ENCODE results near the gene SYNGR3.
"Not testable (repeated sequence)": the region's sequence is repeated elsewhere in the genome, so short reads cannot be mapped to it uniquely, and the experiment has no call there.

Gene SYNGR3

DNA sequence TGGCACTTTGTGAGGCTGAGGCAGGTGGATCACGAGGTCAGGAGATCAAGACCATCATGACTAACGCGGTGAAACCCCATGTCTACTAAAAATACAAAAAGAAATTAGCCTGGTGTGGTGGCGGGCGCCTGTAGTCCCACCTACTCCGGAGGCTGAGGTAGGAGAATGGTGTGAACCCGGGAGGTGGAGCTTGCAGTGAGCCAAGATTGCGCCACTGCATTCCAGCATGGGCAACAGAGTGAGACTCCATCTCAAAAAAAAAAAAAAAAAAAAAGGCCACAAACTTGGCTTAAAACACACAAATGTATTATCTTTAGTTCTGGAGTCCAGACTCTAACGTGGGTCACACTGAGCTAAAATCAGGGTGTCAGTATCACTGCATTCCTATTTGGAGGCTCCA, 22.0 kb downstream of the SYNGR3 start:
- not testable (repeated sequence) for DNase-seq

DNA sequence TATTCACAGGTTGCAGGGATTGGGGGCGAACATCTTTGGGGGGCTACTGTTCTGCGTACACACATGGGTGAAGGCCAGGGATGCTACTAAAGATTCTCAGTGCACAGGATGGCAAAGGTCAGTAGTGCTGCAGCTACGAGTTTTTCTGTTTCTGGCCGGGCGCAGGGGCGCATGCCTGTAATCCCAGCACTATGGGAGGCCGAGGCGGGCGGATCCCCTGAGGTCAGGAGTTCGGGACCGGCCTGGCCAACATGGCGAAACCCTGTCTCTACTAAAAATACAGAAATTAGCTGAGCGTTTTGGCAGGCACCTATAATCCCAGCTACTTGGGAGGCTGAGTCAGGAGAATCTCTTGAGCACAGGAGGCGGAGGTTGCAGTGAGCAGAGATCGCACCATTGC, 23.8 kb downstream of the SYNGR3 start:
- DNase-seq, result no peak

DNA sequence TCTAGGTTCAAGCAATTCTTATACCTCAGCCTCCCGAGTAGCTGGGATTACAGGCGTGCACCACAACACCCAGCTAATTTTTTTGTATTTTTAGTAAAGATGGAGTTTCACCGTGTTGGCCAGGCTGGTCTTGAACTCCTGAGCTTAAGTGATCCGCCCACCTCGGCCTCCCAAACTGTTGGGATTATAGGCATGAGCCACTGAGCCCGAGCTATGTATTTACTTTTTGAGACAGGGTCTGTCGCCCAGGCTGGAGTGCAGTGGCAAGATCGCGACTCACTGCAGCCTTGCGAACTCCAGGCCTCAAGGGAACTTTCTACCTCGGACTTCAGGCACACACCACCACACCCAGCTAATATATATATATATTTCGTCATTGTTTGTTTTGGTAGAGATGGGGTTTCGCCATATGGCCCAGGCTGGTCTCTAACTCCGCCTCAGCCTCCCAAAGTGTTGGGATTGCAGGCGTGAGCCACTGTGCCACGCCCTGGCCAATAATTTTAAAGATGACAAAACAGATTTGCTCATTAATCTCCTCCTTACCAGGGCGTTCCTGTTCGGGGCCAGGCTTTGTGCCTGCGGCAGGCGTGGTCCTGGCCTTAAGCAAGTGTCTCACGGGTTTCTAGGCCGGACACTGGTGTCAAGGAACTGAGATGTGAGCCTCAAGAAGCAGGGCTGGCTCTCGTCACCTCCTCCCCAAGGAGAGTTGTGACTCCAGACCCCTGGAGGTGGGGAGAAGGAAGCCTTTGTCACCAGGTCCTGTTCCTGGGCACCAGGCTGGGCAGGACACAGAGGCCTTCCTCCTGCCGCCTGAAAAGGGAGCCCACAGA, 25.6 kb downstream of the SYNGR3 start:
- no peak for DNase-seq

GRCh38 chr16:2015947-2016208, 26.1 kb downstream of the SYNGR3 start:
- DNase-seq, result no peak

DNA sequence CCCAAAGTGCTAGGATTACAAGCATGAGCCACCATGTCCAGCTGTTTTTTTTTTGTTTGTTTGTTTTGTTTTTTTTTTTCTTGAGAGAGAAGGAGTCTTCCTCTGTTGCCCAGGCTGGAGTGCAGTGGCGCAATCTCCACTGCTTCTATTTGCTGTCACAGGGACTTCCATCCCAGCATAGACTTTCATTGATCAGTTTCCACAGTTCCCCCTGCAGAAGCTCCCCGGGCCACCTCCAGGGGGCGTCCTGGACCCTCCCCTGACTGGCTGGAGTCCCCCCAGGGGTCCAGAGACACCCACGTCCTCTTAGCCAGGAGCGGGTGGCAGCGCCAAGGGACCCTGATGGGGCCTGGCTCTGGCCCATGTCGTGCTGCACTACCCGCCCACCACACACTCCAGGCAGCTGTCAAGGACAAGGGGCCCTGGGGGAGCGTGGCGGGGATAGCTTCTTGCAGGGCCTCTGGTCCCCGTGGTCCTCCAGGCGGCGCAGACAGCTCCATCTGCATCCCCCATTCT, 26.7 kb downstream of the SYNGR3 start:
- no peak for DNase-seq

DNA sequence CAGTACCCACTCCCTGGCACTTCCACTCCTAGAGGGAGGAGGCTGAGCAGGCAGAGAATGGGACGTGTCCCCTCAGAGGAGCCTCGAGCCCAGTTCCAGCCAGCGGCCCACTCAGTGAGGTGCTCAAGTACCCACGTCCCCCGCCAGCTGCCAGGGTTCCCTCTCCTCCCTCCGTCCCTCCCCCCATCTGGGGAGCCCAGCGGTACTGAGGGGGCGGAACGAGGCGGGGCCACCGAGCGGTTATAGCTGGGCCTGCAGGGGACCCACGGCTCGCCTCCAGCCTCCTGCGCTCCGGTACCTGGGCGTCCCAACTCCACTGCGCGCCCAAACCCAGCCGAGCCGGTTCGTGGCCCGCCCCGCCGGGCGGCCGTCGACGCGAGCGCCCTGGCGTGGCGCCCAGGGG, 29.7 kb downstream of the SYNGR3 start, which contains the start of gene NPW:
TSS of gene NPW (plus strand) at position 268 of the 403 bp plus-strand sequence.
- DNase-seq, result no peak

GRCh38 chr16:2019921-2020831, 30.4 kb downstream of the SYNGR3 start:
- no peak for DNase-seq

- DNase-seq, result no peak
These were observed 32.9 kb downstream of the SYNGR3 start for GRCh38 chr16:2022723-2023091.

GRCh38 chr16:2023092-2024031, 33.6 kb downstream of the SYNGR3 start:
- peak; percentile 74 for DNase-seq

GRCh38 chr16:2024032-2024420, 34.3 kb downstream of the SYNGR3 start:
- DNase-seq, result no peak

- no peak for DNase-seq
These were observed 35.5 kb downstream of the SYNGR3 start for GRCh38 chr16:2025251-2025650.

GRCh38 chr16:2025878-2026460, 36.2 kb downstream of the SYNGR3 start:
- DNase-seq, result no peak

GRCh38 chr16:2026461-2027023, 36.8 kb downstream of the SYNGR3 start, which contains the start of gene NHERF2:
Gene NHERF2, plus strand, starts transcription at chr16:2026902. Its CDS starts 104 bp downstream, at chr16:2027006.
- DNase-seq, result no peak

DNA sequence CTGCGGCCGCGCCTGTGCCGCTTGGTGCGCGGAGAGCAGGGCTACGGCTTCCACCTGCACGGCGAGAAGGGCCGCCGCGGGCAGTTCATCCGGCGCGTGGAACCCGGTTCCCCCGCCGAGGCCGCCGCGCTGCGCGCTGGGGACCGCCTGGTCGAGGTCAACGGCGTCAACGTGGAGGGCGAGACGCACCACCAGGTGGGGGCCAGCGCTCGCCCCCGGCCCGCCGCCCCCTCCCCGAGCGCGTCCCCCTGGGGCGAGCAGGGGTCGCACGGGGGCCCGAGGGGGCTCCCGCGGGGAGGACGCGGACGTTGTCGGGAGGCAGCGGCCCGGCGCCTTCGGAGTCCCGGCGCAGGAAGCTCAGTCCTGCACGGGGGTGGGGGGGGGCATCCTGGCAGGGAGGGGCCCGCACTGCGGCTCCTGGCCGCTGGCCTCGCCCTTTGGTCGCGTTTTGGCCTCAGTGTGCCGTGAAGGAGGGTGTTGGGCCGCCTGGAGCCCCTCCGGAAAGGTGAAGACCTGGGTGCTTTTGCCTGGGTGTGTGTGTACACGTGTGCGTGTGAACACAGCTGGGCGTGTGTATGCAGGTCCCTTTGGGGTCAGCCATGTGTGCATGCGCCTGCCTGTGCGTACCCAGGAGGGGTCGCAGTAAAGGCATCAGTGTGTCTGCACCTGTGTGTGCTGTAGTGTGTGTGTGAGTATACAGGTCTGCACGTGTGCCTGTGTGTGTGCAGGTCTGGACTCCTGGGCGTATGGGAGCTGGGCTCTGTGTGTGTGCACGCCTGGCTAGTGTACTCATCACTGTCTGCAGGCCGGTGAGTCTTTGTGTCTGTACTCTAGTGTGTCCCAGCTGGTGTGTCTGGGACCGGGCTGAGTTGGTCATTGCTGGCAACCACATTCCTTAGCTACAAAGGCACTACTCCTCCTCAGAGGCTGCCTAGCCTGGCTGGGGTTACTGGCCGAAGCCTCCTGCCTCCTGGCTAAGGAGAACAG, 37.5 kb downstream of the SYNGR3 start:
- DNase-seq, result no peak

DNA sequence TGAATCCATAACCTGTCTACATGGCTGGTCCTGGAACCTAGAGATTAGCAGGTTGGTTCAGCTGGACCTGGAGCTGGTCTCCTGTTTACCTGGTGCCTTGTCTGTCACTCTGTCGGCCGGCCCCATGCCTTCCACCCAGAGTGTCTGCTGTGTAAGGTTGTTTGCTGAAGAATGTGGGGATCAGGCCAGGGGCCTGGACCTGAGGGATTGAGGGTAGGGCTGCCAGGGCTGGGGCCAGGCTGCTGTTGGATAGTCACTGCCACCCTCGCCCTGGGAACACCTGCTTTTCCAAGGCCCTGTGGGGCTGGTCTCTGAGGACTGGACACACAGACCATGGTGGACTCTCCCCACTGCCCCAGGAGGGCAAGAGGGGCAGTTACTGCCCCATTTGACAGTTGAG, 38.4 kb downstream of the SYNGR3 start:
- DNase-seq, result no peak

GRCh38 chr16:2028620-2029220, 39.0 kb downstream of the SYNGR3 start:
- DNase-seq, result no peak

DNA sequence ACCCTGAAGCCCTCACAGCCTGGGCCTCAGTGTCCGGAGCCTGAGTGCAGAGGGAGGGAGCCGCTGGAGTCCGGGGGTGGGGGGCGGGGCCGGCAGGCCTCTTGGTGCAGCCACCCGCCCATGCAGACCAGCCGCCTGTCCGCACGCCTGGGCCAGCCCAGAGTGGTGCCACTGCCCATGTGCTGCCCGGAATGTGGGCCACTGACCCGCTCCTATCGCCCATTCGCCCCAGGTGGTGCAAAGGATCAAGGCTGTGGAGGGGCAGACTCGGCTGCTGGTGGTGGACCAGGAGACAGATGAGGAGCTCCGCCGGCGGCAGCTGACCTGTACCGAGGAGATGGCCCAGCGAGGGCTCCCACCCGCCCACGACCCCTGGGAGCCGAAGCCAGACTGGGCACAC, 39.6 kb downstream of the SYNGR3 start:
- no peak for DNase-seq

GRCh38 chr16:2030036-2030435, 40.3 kb downstream of the SYNGR3 start:
- no peak for DNase-seq

DNA sequence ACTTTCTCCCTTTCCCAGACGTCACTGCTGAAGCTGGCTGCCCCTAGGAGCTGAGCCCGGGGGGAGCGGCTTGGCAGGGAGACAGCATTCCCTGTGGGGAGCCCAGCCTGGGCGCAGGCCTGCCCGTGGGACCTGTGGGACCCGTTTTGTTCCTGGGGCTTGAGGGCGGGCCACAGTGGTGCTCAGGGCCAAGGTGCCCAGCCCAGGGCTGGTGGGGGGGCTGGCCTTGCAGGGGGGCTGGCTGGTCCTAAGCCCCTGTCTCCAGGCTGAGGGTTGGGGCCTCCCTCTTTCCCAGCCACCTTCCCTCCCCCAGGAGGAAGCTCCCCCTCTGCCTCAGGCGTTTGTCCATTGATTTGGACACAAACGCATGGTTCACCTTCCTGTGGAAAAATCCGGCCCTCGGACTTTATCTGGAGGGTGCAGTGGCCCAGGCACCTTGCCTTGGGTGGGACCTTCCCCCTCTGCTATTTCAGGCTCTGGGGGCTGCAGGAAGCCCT, 41.4 kb downstream of the SYNGR3 start:
- no peak for DNase-seq

Measured in NCI-H2029 (cell line).